Endothelial cell of umbilical vein (primary cell): ENCODE measurements around the gene ARHGDIA. TPM values are rescaled to one million over a fixed set of nuclear protein-coding genes. Genes with fewer than 3 reads are reported as not detected.

ENCODE experiments used
- BruUV-seq: library from RNA; stranded (reverse); fragments of 400-500 nt; replicated peaks from 2 replicates; lab custom pipeline; 2021; lab: Mats Ljungman, UMichigan
- CTCF ChIA-PET: fragments of 300-600, 350-600 bp; sonication (Branson Sonifier 250); formaldehyde crosslinking; loops from one replicate; lab custom pipeline; 2021; ENCODE audit warnings: antibody characterized with exemption, inconsistent platforms; lab: Charles Lee
- POLR2A ChIA-PET: fragments of 300-600, 350-600 bp; sonication (Branson Sonifier 250); formaldehyde crosslinking; loops from one replicate; lab custom pipeline; 2021; ENCODE audit warnings: antibody characterized with exemption, inconsistent platforms; lab: Charles Lee
- DNase-seq: peaks from one replicate; pipeline ENCODE4 v3.0.0-alpha.2; 2011; ENCODE audit warnings: low read depth, low spot score
- FAIRE-seq: peaks from 2 replicates; lab custom pipeline; 2011; peaks lifted over from hg19 to GRCh38; lab: Jason Lieb, UNC
- H2AFZ ChIP-seq: 2 replicates; pipeline ENCODE4 v1.6.0; 2012; ENCODE audit warnings: low read depth, low read length, control low read depth, inconsistent platforms
- H3K27ac ChIP-seq: 2 replicates; pipeline ENCODE4 v1.5.1; 2011; ENCODE audit warnings: low read depth, mild to moderate bottlenecking, control low read depth, low read length, moderate library complexity; ENCODE audit not compliant: insufficient read depth
- H3K27me3 ChIP-seq, 2 experiments: 2 replicates each; pipeline versions ENCODE4 v1.6.0 to v1.6.1; 2011; ENCODE audit warnings: low read length in 2 of 2, mixed read lengths in 1 of 2; ENCODE audit not compliant: control insufficient read depth in 2 of 2, insufficient read depth in 2 of 2
- H3K36me3 ChIP-seq, 2 experiments: 2 replicates in 1 of 2; 3 replicates in 1 of 2; pipeline ENCODE4 v1.5.1; 2011; ENCODE audit warnings: low read length in 2 of 2, mild to moderate bottlenecking in 1 of 2, moderate library complexity in 1 of 2; ENCODE audit not compliant: control insufficient read depth in 2 of 2, insufficient read depth in 2 of 2; ENCODE audit errors: extremely low read depth in 1 of 2
- H3K4me1 ChIP-seq: 3 replicates; pipeline ENCODE4 v1.5.1; 2011; ENCODE audit warnings: mild to moderate bottlenecking, low read length; ENCODE audit not compliant: control insufficient read depth, insufficient read depth; ENCODE audit errors: extremely low read depth
- H3K4me2 ChIP-seq: 2 replicates; pipeline ENCODE4 v1.6.1; 2011; ENCODE audit warnings: low read length, control low read depth, mixed read lengths; ENCODE audit not compliant: insufficient read depth
- H3K4me3 ChIP-seq, 3 experiments: fragments of 200-600 bp in 1 of 3; sonication (generic), shearing (Covaris generic) in 1 of 3; replicated peaks in 1 of 3; 2 replicates each; pipeline ENCODE4 v1.5.1; 2011 to 2016; ENCODE audit warnings: control low read depth in 3 of 3, low read length in 3 of 3, mild to moderate bottlenecking in 2 of 3, inconsistent platforms in 1 of 3, low read depth in 1 of 3, moderate library complexity in 1 of 3; ENCODE audit not compliant: insufficient read depth in 1 of 3
- H3K79me2 ChIP-seq: 2 replicates; pipeline ENCODE4 v1.6.0; 2012; ENCODE audit warnings: low read length, inconsistent platforms; ENCODE audit not compliant: control insufficient read depth, insufficient read depth
- H3K9ac ChIP-seq: replicated peaks from 2 replicates; pipeline ENCODE3; 2011; ENCODE audit warnings: low read length, control low read depth; ENCODE audit not compliant: insufficient read depth; ENCODE audit errors: extremely low read depth
- H3K9me1 ChIP-seq: replicated peaks from 3 replicates; pipeline ENCODE4 v1.6.0; 2011; ENCODE audit warnings: mild to moderate bottlenecking, low read length; ENCODE audit not compliant: control insufficient read depth, insufficient read depth; ENCODE audit errors: extremely low read depth
- H3K9me3 ChIP-seq: replicated peaks from 2 replicates; pipeline ENCODE4 v1.5.1; 2012; ENCODE audit warnings: low read length, inconsistent platforms; ENCODE audit not compliant: control insufficient read depth, insufficient read depth
- H4K20me1 ChIP-seq: replicated peaks from 2 replicates; pipeline ENCODE3; 2011; ENCODE audit warnings: mild to moderate bottlenecking, low read length; ENCODE audit not compliant: control insufficient read depth, insufficient read depth; ENCODE audit errors: extremely low read depth
- EZH2 ChIP-seq: IDR thresholded peaks from 2 replicates; pipeline ENCODE4 v1.6.1; 2012; ENCODE audit warnings: borderline replicate concordance, low read depth, mild to moderate bottlenecking, moderate library complexity, low read length, inconsistent platforms; ENCODE audit not compliant: severe bottlenecking
- FOS ChIP-seq: IDR thresholded peaks from 2 replicates; pipeline ENCODE4 v1.6.1; 2011; ENCODE audit warnings: mild to moderate bottlenecking, low read length, moderate library complexity, borderline replicate concordance; ENCODE audit not compliant: insufficient read depth
- GATA2 ChIP-seq: IDR thresholded peaks from 2 replicates; pipeline ENCODE4 v1.7.0; 2011; ENCODE audit warnings: low read depth, mild to moderate bottlenecking, moderate library complexity, mixed read lengths, low read length; ENCODE audit not compliant: insufficient read length, insufficient read depth
- JUN ChIP-seq: IDR thresholded peaks from 2 replicates; pipeline ENCODE4 v1.6.1; 2011; ENCODE audit warnings: borderline replicate concordance, low read depth; ENCODE audit not compliant: insufficient read length, insufficient read depth
- MYC ChIP-seq: IDR thresholded peaks from one replicate; pipeline ENCODE4 v1.6.1; 2011; ENCODE audit warnings: mild to moderate bottlenecking, low read depth, low read length
- POLR2A ChIP-seq: IDR thresholded peaks from 2 replicates; pipeline ENCODE4 v1.6.1; 2012; ENCODE audit warnings: low read depth, mild to moderate bottlenecking, control low read depth, low read length
- POLR2AphosphoS5 ChIP-seq: IDR thresholded peaks from 2 replicates; pipeline ENCODE4 v1.6.1; 2012; ENCODE audit warnings: low read depth, mild to moderate bottlenecking, control low read depth, low read length, moderate library complexity; ENCODE audit not compliant: insufficient read depth
- dilution Hi-C: fragments of 300-500 bp; cut with MboI; formaldehyde crosslinking; loops from one replicate; pipeline ENCODE4 v1.15.0; 2019; ENCODE audit warnings: low sequenced_read_pairs; ENCODE audit not compliant: extremely low pct_ligation_motif_present
- intact Hi-C: fragments of 100-400 bp; cut with micrococcal nuclease; formaldehyde crosslinking; loops from one replicate; pipeline ENCODE4 v1.10.0; 2022
- polyA plus RNA-seq, 4 experiments: library from polyadenylated mRNA; depleted of rRNA in 3 of 4; stranded (reverse) in 3 of 4; unstranded in 1 of 4; fragments of >200 nt; gene quantifications; 2 replicates each; pipeline versions ENCODE4 v1.2.1 to v1.2.3, GENCODE V29; 2011 to 2012; ENCODE audit warnings: missing spikeins in 1 of 4
- total RNA-seq: library from RNA; stranded (reverse); gene quantifications from 2 replicates; pipeline ENCODE4 v1.2.3, GENCODE V29; 2021
- TF ChIP-seq, protein P1 (sequence below): IDR thresholded peaks from 2 replicates; pipeline ENCODE4 v1.6.1; 2011; ENCODE audit not compliant: insufficient read depth, insufficient read length
- TF ChIP-seq, protein P2 (sequence below), 2 donors: IDR thresholded peaks; 1 replicate in 1 of 2; 2 replicates in 1 of 2; pipeline ENCODE4 v1.5.1; 2011; ENCODE audit warnings: low read length in 2 of 2, mild to moderate bottlenecking in 2 of 2, moderate library complexity in 2 of 2, control low read depth in 1 of 2, inconsistent platforms in 1 of 2, low read depth in 1 of 2; ENCODE audit not compliant: insufficient read depth in 1 of 2; ENCODE audit errors: extremely low read depth in 1 of 2

Gene ARHGDIA
- total and polyA plus RNA-seq, 2 donors (not counting 3 experiments of a cell fraction or from before 2014, with no cell fraction given) = 358 to 645 TPM

DNA sequence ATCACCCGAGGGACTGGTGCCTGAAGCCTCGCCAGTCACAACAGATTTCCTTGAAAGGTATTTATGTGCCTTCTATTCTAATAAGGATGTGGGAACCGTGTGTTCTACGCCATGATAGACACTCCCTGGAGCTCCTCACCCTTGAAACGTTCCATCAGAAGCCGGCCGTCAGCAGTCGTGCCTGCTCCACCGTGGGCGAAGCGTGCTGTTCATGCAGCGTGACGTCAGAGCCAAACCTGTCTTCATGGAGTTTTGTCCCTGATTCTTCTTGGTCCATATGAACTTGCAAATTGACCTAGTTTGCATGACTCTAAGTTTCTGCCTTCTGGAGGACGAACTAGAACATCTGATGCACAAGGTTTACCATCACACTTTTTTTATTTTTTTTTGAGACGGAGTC, 31.8 kb downstream of the ARHGDIA start:
- Histone ChIP-seq H3K9ac (no peak overlapping the region), H3K9me3 (no peaks in the 10 kb centered on the region), H3K79me2 (no peaks in the 10 kb centered on the region), H4K20me1 (no peaks in the 10 kb centered on the region), H3K27me3 (no peaks in the 10 kb centered on the region), H3K4me1 (no peaks in the 10 kb centered on the region), H3K27ac (no peak overlapping the region), H3K36me3 (peaks cover 6 to 16% of the 10 kb centered on the region in 2 experiments), H3K4me2 (no peak overlapping the region), H3K9me1 (no peaks in the 10 kb centered on the region), H2AFZ (no peak overlapping the region), H3K4me3 (no peak overlapping the region)
- TF ChIP-seq, protein P1, sequence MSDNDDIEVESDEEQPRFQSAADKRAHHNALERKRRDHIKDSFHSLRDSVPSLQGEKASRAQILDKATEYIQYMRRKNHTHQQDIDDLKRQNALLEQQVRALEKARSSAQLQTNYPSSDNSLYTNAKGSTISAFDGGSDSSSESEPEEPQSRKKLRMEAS = no peak
- TF ChIP-seq EZH2 (no peak), MYC (no peak), POLR2A (no peak), POLR2AphosphoS5 (no peak), GATA2 (no peak), JUN (no peak), FOS (no peak)
- TF ChIP-seq, protein P2, sequence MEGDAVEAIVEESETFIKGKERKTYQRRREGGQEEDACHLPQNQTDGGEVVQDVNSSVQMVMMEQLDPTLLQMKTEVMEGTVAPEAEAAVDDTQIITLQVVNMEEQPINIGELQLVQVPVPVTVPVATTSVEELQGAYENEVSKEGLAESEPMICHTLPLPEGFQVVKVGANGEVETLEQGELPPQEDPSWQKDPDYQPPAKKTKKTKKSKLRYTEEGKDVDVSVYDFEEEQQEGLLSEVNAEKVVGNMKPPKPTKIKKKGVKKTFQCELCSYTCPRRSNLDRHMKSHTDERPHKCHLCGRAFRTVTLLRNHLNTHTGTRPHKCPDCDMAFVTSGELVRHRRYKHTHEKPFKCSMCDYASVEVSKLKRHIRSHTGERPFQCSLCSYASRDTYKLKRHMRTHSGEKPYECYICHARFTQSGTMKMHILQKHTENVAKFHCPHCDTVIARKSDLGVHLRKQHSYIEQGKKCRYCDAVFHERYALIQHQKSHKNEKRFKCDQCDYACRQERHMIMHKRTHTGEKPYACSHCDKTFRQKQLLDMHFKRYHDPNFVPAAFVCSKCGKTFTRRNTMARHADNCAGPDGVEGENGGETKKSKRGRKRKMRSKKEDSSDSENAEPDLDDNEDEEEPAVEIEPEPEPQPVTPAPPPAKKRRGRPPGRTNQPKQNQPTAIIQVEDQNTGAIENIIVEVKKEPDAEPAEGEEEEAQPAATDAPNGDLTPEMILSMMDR (IDR thresholded peaks at IDR 0.05; ENCODE audit: extremely low read depth in 1 of 2, insufficient read depth in 1 of 2, low read depth in 1 of 2, low read length in 2 of 2) = no peak
- no peak for DNase-seq
- dilution Hi-C loops (no loop called here), intact Hi-C loops (no loop called here)
- FAIRE-seq = no peak
- BruUV-seq = no TSS peak
- ChIA-PET CTCF (interaction anchor here (0.8 kb wide), 1 partner anchor 33 kb away, joined by 3 read pairs; no protein-coding TSS in a partner anchor), POLR2A (no interaction called here)
